ENCODE results near the gene GFRA3.
"Not testable (repeated sequence)": the region's sequence is repeated elsewhere in the genome, so short reads cannot be mapped to it uniquely, and the experiment has no call there.

Gene GFRA3

GRCh38 chr5:138274189-138274853 is at the start of gene GFRA3:
Gene GFRA3, minus strand, starts transcription at chr5:138274621. Its CDS starts 197 bp downstream, at chr5:138274424.
- no peak within 1 kb of the TSS for H3K27ac ChIP-seq (ENCODE audit: low read depth, low read length)
- no peak within 1 kb of the TSS for H3K9ac ChIP-seq (ENCODE audit: low read length)
- no peak within 1 kb of the TSS for H3K4me3 ChIP-seq (ENCODE audit: low read depth in 1 of 2, low read length in 2 of 2)
- H3K27me3 ChIP-seq (ENCODE audit: control insufficient read depth in 1 of 2, insufficient read depth in 2 of 2, low read length in 2 of 2) = peaks cover 0 to 18% of the 10 kb centered on the region in 2 donors
- H3K4me1 ChIP-seq (ENCODE audit: insufficient read depth, low read length) = no peaks in the 10 kb centered on the region
- H3K9me3 ChIP-seq (ENCODE audit: low read length) = no peaks in the 10 kb centered on the region
- no peaks in the 10 kb centered on the region for H3K36me3 ChIP-seq (ENCODE audit: insufficient read depth, low read length)

GRCh38 chr5:138318211-138318610 is 43.8 kb upstream of the GFRA3 start:
- H3K27ac ChIP-seq (ENCODE audit: low read depth, low read length); H3K4me3 ChIP-seq (ENCODE audit: low read depth in 1 of 2, low read length in 2 of 2); H3K9me3 ChIP-seq (ENCODE audit: low read length); H3K9ac ChIP-seq (ENCODE audit: low read length); H3K36me3 ChIP-seq (ENCODE audit: insufficient read depth, low read length); H3K27me3 ChIP-seq (ENCODE audit: control insufficient read depth in 1 of 2, insufficient read depth in 2 of 2, low read length in 2 of 2); H3K4me1 ChIP-seq (ENCODE audit: insufficient read depth, low read length): not testable (repeated sequence)

GRCh38 chr5:138316355-138316754 is 41.9 kb upstream of the GFRA3 start:
- Histone ChIP-seq H3K27me3 (ENCODE audit: control insufficient read depth in 1 of 2, insufficient read depth in 2 of 2, low read length in 2 of 2) (no peaks in the 10 kb centered on the region), H3K36me3 (ENCODE audit: insufficient read depth, low read length) (no peaks in the 10 kb centered on the region), H3K9me3 (ENCODE audit: low read length) (no peaks in the 10 kb centered on the region), H3K27ac (ENCODE audit: low read depth, low read length) (no peak overlapping the region), H3K9ac (ENCODE audit: low read length) (no peak overlapping the region), H3K4me3 (ENCODE audit: low read depth in 1 of 2, low read length in 2 of 2) (no peak overlapping the region), H3K4me1 (ENCODE audit: insufficient read depth, low read length) (no peaks in the 10 kb centered on the region)

- H3K9ac ChIP-seq (ENCODE audit: low read length) = no peak overlapping the region
- no peaks in the 10 kb centered on the region for H3K36me3 ChIP-seq (ENCODE audit: insufficient read depth, low read length)
- no peak overlapping the region for H3K4me3 ChIP-seq (ENCODE audit: low read depth in 1 of 2, low read length in 2 of 2)
- no peaks in the 10 kb centered on the region for H3K27me3 ChIP-seq (ENCODE audit: control insufficient read depth in 1 of 2, insufficient read depth in 2 of 2, low read length in 2 of 2)
- no peaks in the 10 kb centered on the region for H3K9me3 ChIP-seq (ENCODE audit: low read length)
- no peaks in the 10 kb centered on the region for H3K4me1 ChIP-seq (ENCODE audit: insufficient read depth, low read length)
- no peak overlapping the region for H3K27ac ChIP-seq (ENCODE audit: low read depth, low read length)
Measured at GRCh38 chr5:138315751-138316278, 41.4 kb upstream of the GFRA3 start.

- no peak overlapping the region for H3K9ac ChIP-seq (ENCODE audit: low read length)
- H3K4me3 ChIP-seq (ENCODE audit: low read depth in 1 of 2, low read length in 2 of 2) = no peak overlapping the region
- H3K27ac ChIP-seq (ENCODE audit: low read depth, low read length) = no peak overlapping the region
- H3K4me1 ChIP-seq (ENCODE audit: insufficient read depth, low read length) = no peaks in the 10 kb centered on the region
- H3K36me3 ChIP-seq (ENCODE audit: insufficient read depth, low read length) = no peaks in the 10 kb centered on the region
- H3K9me3 ChIP-seq (ENCODE audit: low read length) = no peaks in the 10 kb centered on the region
- H3K27me3 ChIP-seq (ENCODE audit: control insufficient read depth in 1 of 2, insufficient read depth in 2 of 2, low read length in 2 of 2) = no peaks in the 10 kb centered on the region
Measured at GRCh38 chr5:138305797-138306196, 31.4 kb upstream of the GFRA3 start.

- Histone ChIP-seq H3K9me3 (ENCODE audit: low read length) (no peaks in the 10 kb centered on the region), H3K27ac (ENCODE audit: low read depth, low read length) (no peak overlapping the region), H3K4me1 (ENCODE audit: insufficient read depth, low read length) (no peaks in the 10 kb centered on the region), H3K36me3 (ENCODE audit: insufficient read depth, low read length) (no peaks in the 10 kb centered on the region), H3K27me3 (ENCODE audit: control insufficient read depth in 1 of 2, insufficient read depth in 2 of 2, low read length in 2 of 2) (no peaks in the 10 kb centered on the region), H3K9ac (ENCODE audit: low read length) (no peak overlapping the region), H3K4me3 (ENCODE audit: low read depth in 1 of 2, low read length in 2 of 2) (no peak overlapping the region)
Measured at GRCh38 chr5:138303372-138303771, 29.0 kb upstream of the GFRA3 start.

GRCh38 chr5:138289296-138289695 is 14.9 kb upstream of the GFRA3 start:
- Histone ChIP-seq H3K9ac (ENCODE audit: low read length) (no peak overlapping the region), H3K9me3 (ENCODE audit: low read length) (no peaks in the 10 kb centered on the region)

GRCh38 chr5:138287246-138287645 is 12.8 kb upstream of the GFRA3 start:
- H3K4me1 ChIP-seq (ENCODE audit: insufficient read depth, low read length) = no peaks in the 10 kb centered on the region
- no peak overlapping the region for H3K4me3 ChIP-seq (ENCODE audit: low read depth in 1 of 2, low read length in 2 of 2)
- no peak overlapping the region for H3K9ac ChIP-seq (ENCODE audit: low read length)
- no peaks in the 10 kb centered on the region for H3K36me3 ChIP-seq (ENCODE audit: insufficient read depth, low read length)
- H3K27ac ChIP-seq (ENCODE audit: low read depth, low read length) = no peak overlapping the region
- H3K9me3 ChIP-seq (ENCODE audit: low read length) = no peaks in the 10 kb centered on the region
- no peaks in the 10 kb centered on the region for H3K27me3 ChIP-seq (ENCODE audit: control insufficient read depth in 1 of 2, insufficient read depth in 2 of 2, low read length in 2 of 2)

More at GRCh38 chr5:138289296-138289695, 14.9 kb upstream of the GFRA3 start:
- H3K4me1 ChIP-seq (ENCODE audit: insufficient read depth, low read length) = no peaks in the 10 kb centered on the region
- H3K27ac ChIP-seq (ENCODE audit: low read depth, low read length) = no peak overlapping the region
- no peak overlapping the region for H3K4me3 ChIP-seq (ENCODE audit: low read depth in 1 of 2, low read length in 2 of 2)
- no peaks in the 10 kb centered on the region for H3K27me3 ChIP-seq (ENCODE audit: control insufficient read depth in 1 of 2, insufficient read depth in 2 of 2, low read length in 2 of 2)
- no peaks in the 10 kb centered on the region for H3K36me3 ChIP-seq (ENCODE audit: insufficient read depth, low read length)

GRCh38 chr5:138282920-138283742 is 8.7 kb upstream of the GFRA3 start:
- Histone ChIP-seq H3K27ac (ENCODE audit: low read depth, low read length) (no peak overlapping the region), H3K9me3 (ENCODE audit: low read length) (no peaks in the 10 kb centered on the region), H3K4me3 (ENCODE audit: low read depth in 1 of 2, low read length in 2 of 2) (no peak overlapping the region), H3K4me1 (ENCODE audit: insufficient read depth, low read length) (no peaks in the 10 kb centered on the region), H3K27me3 (ENCODE audit: control insufficient read depth in 1 of 2, insufficient read depth in 2 of 2, low read length in 2 of 2) (no peaks in the 10 kb centered on the region), H3K9ac (ENCODE audit: low read length) (no peak overlapping the region), H3K36me3 (ENCODE audit: insufficient read depth, low read length) (no peaks in the 10 kb centered on the region)

- Histone ChIP-seq H3K9ac (ENCODE audit: low read length) (no peak overlapping the region), H3K27ac (ENCODE audit: low read depth, low read length) (no peak overlapping the region), H3K36me3 (ENCODE audit: insufficient read depth, low read length) (no peaks in the 10 kb centered on the region), H3K9me3 (ENCODE audit: low read length) (no peaks in the 10 kb centered on the region), H3K27me3 (ENCODE audit: control insufficient read depth in 1 of 2, insufficient read depth in 2 of 2, low read length in 2 of 2) (no peaks in the 10 kb centered on the region), H3K4me1 (ENCODE audit: insufficient read depth, low read length) (no peaks in the 10 kb centered on the region), H3K4me3 (ENCODE audit: low read depth in 1 of 2, low read length in 2 of 2) (no peak overlapping the region)
Measured at GRCh38 chr5:138280915-138281314, 6.5 kb upstream of the GFRA3 start.

GRCh38 chr5:138276402-138277054 is 2.1 kb upstream of the GFRA3 start:
- no peak overlapping the region for H3K9ac ChIP-seq (ENCODE audit: low read length)
- H3K9me3 ChIP-seq (ENCODE audit: low read length) = no peaks in the 10 kb centered on the region
- H3K4me1 ChIP-seq (ENCODE audit: insufficient read depth, low read length) = no peaks in the 10 kb centered on the region
- H3K27me3 ChIP-seq (ENCODE audit: control insufficient read depth in 1 of 2, insufficient read depth in 2 of 2, low read length in 2 of 2) = peaks cover 0 to 18% of the 10 kb centered on the region in 2 donors
- no peak overlapping the region for H3K27ac ChIP-seq (ENCODE audit: low read depth, low read length)
- no peak overlapping the region for H3K4me3 ChIP-seq (ENCODE audit: low read depth in 1 of 2, low read length in 2 of 2)
- no peaks in the 10 kb centered on the region for H3K36me3 ChIP-seq (ENCODE audit: insufficient read depth, low read length)
